CD4-positive, CD25-positive, alpha-beta regulatory T cell (primary cell): Measurements from ENCODE around the gene CD93. TPM values are rescaled to one million over a fixed set of nuclear protein-coding genes. Genes with fewer than 3 reads are reported as not detected.

Source experiments
- ATAC-seq, 2 donors: fragments of 150-1000 bp; cut with Tn5 transposase; one replicate each; pipeline ENCODE4 v1.10.0; 2021; ENCODE audit warnings: low read depth in 2 of 2, moderate number of reproducible peaks in 2 of 2, moderate library complexity in 1 of 2
- DNase-seq, 3 donors: peaks; one replicate each; pipeline versions ENCODE4 v3.0.0 to v3.0.0-alpha.2; 2012 to 2022; ENCODE audit warnings: mixed read lengths in 1 of 3
- H3K27ac ChIP-seq: one replicate; pipeline ENCODE4 v1.7.0; 2013; ENCODE audit warnings: mild to moderate bottlenecking, low read length; ENCODE audit not compliant: insufficient read depth, poor library complexity, severe bottlenecking
- H3K27me3 ChIP-seq: one replicate; pipeline ENCODE4 v1.7.0; 2013; ENCODE audit warnings: low read length; ENCODE audit not compliant: control insufficient read depth, insufficient read depth
- H3K36me3 ChIP-seq: one replicate; pipeline ENCODE4 v1.7.0; 2013; ENCODE audit warnings: mild to moderate bottlenecking, low read length, moderate library complexity; ENCODE audit not compliant: control insufficient read depth, insufficient read depth
- H3K4me1 ChIP-seq: 2 replicates; pipeline ENCODE4 v1.7.0; 2013; ENCODE audit warnings: mild to moderate bottlenecking, low read length; ENCODE audit not compliant: insufficient read depth, control insufficient read depth, poor library complexity, severe bottlenecking
- H3K4me3 ChIP-seq: one replicate; pipeline ENCODE4 v1.7.0; 2013; ENCODE audit warnings: low read depth, mild to moderate bottlenecking, low read length, moderate library complexity
- H3K9me3 ChIP-seq, 2 experiments: 1 replicate in 1 of 2; 2 replicates in 1 of 2; pipeline ENCODE4 v1.7.0; 2013; ENCODE audit warnings: low read length in 2 of 2, mild to moderate bottlenecking in 1 of 2, moderate library complexity in 1 of 2; ENCODE audit not compliant: control insufficient read depth in 2 of 2
- H3K27ac Mint-ChIP-seq, 3 donors: one replicate each; pipeline ENCODE4 v1.8.0; 2020 to 2022; ENCODE audit warnings: mild to moderate bottlenecking in 3 of 3, mixed read lengths in 3 of 3, moderate library complexity in 2 of 3
- H3K27me3 Mint-ChIP-seq: one replicate; pipeline ENCODE4 v1.8.0; 2022; ENCODE audit warnings: mild to moderate bottlenecking, mixed read lengths
- H3K36me3 Mint-ChIP-seq: one replicate; pipeline ENCODE4 v1.8.0; 2020; ENCODE audit warnings: mixed read lengths
- H3K4me1 Mint-ChIP-seq, 4 donors: one replicate each; pipeline ENCODE4 v1.8.0; 2020 to 2022; ENCODE audit warnings: mixed read lengths in 4 of 4, mild to moderate bottlenecking in 1 of 4
- H3K4me3 Mint-ChIP-seq, 4 donors: one replicate each; pipeline ENCODE4 v1.8.0; 2020 to 2022; ENCODE audit warnings: mild to moderate bottlenecking in 4 of 4, mixed read lengths in 4 of 4, moderate library complexity in 3 of 4
- H3K9me3 Mint-ChIP-seq, 7 donors: one replicate each; pipeline ENCODE4 v1.8.0; 2020 to 2022; ENCODE audit warnings: mixed read lengths in 7 of 7, mild to moderate bottlenecking in 3 of 7, moderate library complexity in 2 of 7
- polyA plus RNA-seq, 4 donors: library from polyadenylated mRNA; unstranded; fragments of 300-500 nt; fragmentation: Illumina TruSeq; gene quantifications; one replicate each; pipeline ENCODE4 v1.2.3, GENCODE V29; 2021
- total RNA-seq: library from RNA; stranded (reverse); gene quantifications from one replicate; pipeline ENCODE4 v1.2.3, GENCODE V29; 2022

Gene CD93
- total and polyA plus RNA-seq, 5 donors from 2014 or later: 0.12 to 3.3 (median 0.30) TPM

DNA sequence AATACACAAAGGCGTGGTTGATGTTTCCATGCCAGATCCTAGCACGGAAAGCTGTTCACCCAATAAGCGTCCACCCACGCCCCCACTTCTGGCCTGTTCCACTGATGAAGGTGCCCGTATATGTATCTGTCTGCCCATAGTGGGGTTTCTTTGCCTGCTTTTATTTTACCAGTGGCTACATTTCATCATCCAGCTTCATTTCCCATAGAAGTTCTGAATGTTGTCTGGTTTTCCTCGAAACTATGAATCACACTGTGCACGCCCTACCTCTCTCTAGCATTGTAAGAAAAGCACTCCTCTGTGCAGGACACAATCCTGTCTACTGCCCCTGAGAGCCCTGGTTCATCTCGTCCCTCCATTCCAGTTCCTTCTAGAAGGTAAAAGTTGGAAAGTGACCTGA is 8.8 kb upstream of the CD93 start:
- no peak overlapping the region for H3K4me3 Mint-ChIP-seq
- H3K27ac Mint-ChIP-seq: no peak overlapping the region
- ATAC-seq: no peak

DNA sequence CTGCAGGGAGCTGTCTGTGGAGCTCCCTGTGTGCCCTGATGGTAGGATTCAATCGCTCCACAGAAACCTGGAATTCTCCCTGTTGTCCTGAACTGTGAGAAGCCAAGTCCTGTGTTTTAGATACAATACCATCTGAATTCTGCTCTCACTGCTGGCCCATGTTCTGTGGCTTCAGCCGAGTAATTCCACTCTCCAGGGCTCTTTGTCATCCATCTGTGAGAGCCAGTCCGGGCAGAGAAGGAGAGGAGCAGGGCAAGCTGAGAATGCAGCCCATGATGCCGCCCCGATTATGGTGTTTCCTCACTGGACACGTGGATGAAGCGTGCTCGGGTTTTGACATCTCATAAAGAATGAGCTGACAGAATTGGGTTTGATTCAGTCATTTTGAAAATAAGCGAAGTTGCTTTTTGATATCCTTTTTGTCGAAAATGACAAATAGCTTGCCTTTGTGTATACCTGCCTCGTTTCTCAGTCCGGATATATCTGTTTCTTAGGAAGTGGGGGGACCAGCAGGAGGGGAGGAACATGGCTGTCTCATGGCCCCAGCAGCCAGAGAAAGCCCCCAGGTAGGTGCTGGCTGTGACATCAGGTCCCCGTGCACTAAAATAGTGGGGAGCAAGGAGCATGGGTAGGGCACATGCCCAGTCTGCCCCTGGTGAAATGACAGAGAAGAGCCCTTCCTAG is 8.2 kb upstream of the CD93 start:
- no peaks in the 10 kb centered on the region for H3K4me1 Mint-ChIP-seq
- Histone ChIP-seq H3K36me3 (no peaks in the 10 kb centered on the region), H3K9me3 (no peaks in the 10 kb centered on the region), H3K27me3 (no peaks in the 10 kb centered on the region), H3K27ac (no peak overlapping the region), H3K4me1 (no peaks in the 10 kb centered on the region), H3K4me3 (no peak overlapping the region)
- H3K27ac Mint-ChIP-seq: no peak overlapping the region
- H3K27me3 Mint-ChIP-seq: peaks cover 9% of the 10 kb centered on the region
- DNase-seq: no peak
- no peaks in the 10 kb centered on the region for H3K36me3 Mint-ChIP-seq
- no peaks in the 10 kb centered on the region for H3K9me3 Mint-ChIP-seq
- no peak for ATAC-seq
- no peak overlapping the region for H3K4me3 Mint-ChIP-seq

More for the DNA sequence above, 8.8 kb upstream of the CD93 start:
- Histone ChIP-seq H3K9me3 (no peaks in the 10 kb centered on the region), H3K4me1 (no peaks in the 10 kb centered on the region), H3K4me3 (no peak overlapping the region), H3K36me3 (no peaks in the 10 kb centered on the region), H3K27ac (no peak overlapping the region), H3K27me3 (no peaks in the 10 kb centered on the region)
- Mint-ChIP-seq H3K4me1 (no peaks in the 10 kb centered on the region), H3K36me3 (no peaks in the 10 kb centered on the region), H3K27me3 (peaks cover 9% of the 10 kb centered on the region), H3K9me3 (no peaks in the 10 kb centered on the region)
- DNase-seq: no peak

DNA sequence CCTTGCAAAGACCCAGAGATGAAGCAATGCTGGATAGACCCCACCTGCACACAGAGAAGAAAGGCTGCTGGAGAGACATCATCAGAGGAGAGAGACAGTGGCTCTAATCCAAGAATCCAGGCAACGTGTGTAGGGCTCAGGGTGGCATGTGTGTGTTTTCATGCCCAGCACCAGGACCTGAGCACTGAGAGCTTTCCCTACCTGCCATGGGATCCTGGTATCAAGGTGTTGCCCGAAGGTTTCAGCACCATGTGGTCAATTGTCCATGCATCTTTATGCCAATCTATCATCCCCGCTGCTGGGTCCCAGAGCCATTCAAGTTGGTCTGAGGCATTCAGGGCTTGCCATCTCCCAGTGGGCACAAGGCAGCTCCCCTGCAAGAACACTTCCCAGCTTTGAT is 7.5 kb upstream of the CD93 start:
- H3K36me3 ChIP-seq: no peaks in the 10 kb centered on the region
- H3K27ac Mint-ChIP-seq: peak overlapping the region in 1 of 3 donors; percentile 28
- no peak overlapping the region for H3K27ac ChIP-seq
- no peak overlapping the region for H3K4me3 Mint-ChIP-seq
- H3K36me3 Mint-ChIP-seq: no peaks in the 10 kb centered on the region
- H3K4me3 ChIP-seq: no peak overlapping the region
- ATAC-seq (no peak), DNase-seq (no peak)
- H3K4me1 Mint-ChIP-seq: no peaks in the 10 kb centered on the region
- H3K27me3 Mint-ChIP-seq: peaks cover 9% of the 10 kb centered on the region
- H3K4me1 ChIP-seq: no peaks in the 10 kb centered on the region
- H3K9me3 ChIP-seq: no peaks in the 10 kb centered on the region
- H3K9me3 Mint-ChIP-seq: no peaks in the 10 kb centered on the region
- no peaks in the 10 kb centered on the region for H3K27me3 ChIP-seq

DNA sequence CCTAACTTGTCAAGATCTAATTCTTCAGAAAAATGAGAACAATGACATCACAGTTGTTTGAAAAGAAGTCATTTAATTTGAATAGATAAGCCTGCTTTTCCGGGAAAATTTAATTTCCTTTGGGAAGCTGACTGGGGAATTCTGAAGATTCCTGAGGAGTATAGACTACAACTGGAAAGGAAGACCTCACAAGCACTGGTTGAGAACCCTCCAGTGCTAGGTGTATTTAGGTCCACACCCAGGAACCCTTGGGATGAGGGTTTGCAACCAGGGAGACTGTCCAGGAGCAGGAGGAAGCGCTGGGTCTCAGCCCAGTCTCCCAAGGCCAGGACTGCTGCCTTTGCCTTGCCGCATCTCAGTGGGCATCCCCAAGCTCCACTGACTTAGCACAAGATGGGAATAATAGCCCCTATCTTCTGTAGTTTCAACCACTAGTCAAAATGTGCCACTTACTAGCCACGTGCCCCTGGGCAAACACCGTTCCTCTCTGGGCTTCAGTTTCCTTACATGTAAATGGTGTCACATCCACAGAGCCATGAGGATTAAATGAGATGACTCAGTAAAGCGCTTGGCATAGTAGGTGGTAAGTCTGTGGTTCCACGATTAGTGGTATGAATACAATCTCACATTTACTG is 6.9 kb upstream of the CD93 start:
- ATAC-seq: no peak
- Histone ChIP-seq H3K27me3 (no peaks in the 10 kb centered on the region), H3K4me1 (no peaks in the 10 kb centered on the region), H3K27ac (no peak overlapping the region), H3K4me3 (no peak overlapping the region), H3K9me3 (no peaks in the 10 kb centered on the region), H3K36me3 (no peaks in the 10 kb centered on the region)
- Mint-ChIP-seq H3K36me3 (no peaks in the 10 kb centered on the region), H3K4me3 (no peak overlapping the region), H3K4me1 (peaks cover 0 to under 1% (median under 1%) of the 10 kb centered on the region in 4 donors), H3K27ac (peak overlapping the region in 1 of 3 donors; percentile 28), H3K9me3 (no peaks in the 10 kb centered on the region), H3K27me3 (peaks cover 6% of the 10 kb centered on the region)
- DNase-seq: no peak

DNA sequence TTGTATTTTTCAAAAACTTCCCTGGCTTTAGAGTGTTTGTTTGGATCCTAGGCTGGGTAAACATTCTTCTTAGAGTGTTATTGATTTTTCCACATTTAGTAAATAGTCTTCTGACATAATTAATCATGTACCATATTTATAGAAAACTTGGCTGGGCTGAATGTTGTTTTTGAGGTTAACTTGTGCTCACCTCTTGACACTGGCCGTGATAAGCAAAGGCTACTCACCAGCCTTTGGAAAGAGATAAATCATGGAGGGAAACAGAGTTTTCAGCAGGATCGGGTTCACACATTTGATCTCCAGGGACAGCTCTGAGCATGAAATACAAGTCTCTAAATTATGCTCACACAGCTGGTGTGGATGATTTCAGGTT is 6.2 kb upstream of the CD93 start:
- Histone ChIP-seq H3K4me1 (no peaks in the 10 kb centered on the region), H3K4me3 (no peak overlapping the region), H3K9me3 (no peaks in the 10 kb centered on the region), H3K27me3 (no peaks in the 10 kb centered on the region), H3K27ac (no peak overlapping the region), H3K36me3 (no peaks in the 10 kb centered on the region)
- DNase-seq (no peak), ATAC-seq (no peak)
- no peak overlapping the region for H3K27ac Mint-ChIP-seq
- no peak overlapping the region for H3K4me3 Mint-ChIP-seq
- no peaks in the 10 kb centered on the region for H3K9me3 Mint-ChIP-seq
- peaks cover 0 to 6% (median 3%) of the 10 kb centered on the region in 4 donors for H3K4me1 Mint-ChIP-seq
- H3K36me3 Mint-ChIP-seq: no peaks in the 10 kb centered on the region
- H3K27me3 Mint-ChIP-seq: peaks cover 11% of the 10 kb centered on the region

DNA sequence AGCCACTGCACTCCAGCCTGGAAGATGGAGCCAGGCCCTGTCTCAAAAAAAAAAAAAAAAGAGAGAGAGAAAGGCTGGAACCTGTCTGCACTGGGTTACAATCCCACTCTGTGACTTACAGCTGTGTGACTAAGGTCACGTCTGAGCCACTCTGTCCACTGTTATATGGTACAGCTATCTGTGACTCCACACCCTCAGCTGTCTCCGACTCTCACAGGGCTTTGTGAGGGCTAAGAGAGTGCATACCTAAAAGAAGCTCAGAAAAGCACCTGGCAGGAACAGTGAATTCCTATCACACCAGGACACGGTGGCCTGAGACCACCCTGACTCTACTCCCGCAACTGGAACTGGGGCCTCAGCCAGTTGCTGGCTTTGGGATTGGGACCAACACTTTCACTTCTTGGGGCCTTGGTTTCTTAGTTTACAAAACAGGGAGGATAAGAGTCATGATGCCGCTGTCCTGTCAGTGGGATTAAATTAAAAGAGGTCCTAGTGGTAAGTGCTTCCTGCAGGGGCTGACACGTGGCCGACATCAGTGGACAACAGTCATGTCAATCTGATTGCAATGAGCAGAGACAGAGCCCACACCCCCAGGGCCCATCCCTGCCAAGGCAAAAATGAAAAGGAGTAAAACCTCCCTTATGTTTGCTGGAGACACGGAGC is 5.7 kb upstream of the CD93 start:
- H3K4me3 Mint-ChIP-seq: no peak overlapping the region
- no peaks in the 10 kb centered on the region for H3K27me3 ChIP-seq
- no peaks in the 10 kb centered on the region for H3K36me3 Mint-ChIP-seq
- no peak overlapping the region for H3K27ac Mint-ChIP-seq
- DNase-seq (no peak), ATAC-seq (no peak)
- peaks cover 0 to 9% (median 5%) of the 10 kb centered on the region in 4 donors for H3K4me1 Mint-ChIP-seq
- H3K9me3 Mint-ChIP-seq: no peaks in the 10 kb centered on the region
- H3K27ac ChIP-seq: no peak overlapping the region
- H3K4me3 ChIP-seq: no peak overlapping the region
- H3K27me3 Mint-ChIP-seq: peaks cover 12% of the 10 kb centered on the region
- peaks cover 5% of the 10 kb centered on the region for H3K4me1 ChIP-seq
- H3K36me3 ChIP-seq: no peaks in the 10 kb centered on the region
- no peaks in the 10 kb centered on the region for H3K9me3 ChIP-seq

DNA sequence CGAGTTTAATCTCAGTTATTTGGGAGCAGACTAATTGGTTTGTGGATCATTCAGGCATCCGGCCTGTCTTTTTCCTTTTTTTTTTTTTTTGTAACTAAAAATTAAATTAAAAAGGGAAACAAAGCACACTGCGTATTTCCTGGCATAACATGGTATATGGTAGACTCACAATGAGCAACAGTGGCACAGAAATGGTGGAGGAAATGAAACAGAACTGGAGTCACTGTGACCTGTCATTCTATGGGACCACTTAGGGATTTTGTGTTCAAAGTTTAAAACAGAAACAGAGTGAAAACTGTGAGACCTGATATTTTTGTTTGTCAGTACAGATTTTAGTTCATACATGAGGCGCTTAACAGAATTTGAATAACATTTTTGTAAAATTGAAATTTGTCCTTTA is 4.8 kb upstream of the CD93 start:
- no peak overlapping the region for H3K27ac ChIP-seq
- DNase-seq (no peak), ATAC-seq (no peak)

More for the DNA sequence above, 4.8 kb upstream of the CD93 start:
- no peak overlapping the region for H3K4me3 Mint-ChIP-seq
- no peaks in the 10 kb centered on the region for H3K9me3 ChIP-seq
- no peak overlapping the region for H3K4me3 ChIP-seq
- H3K27ac Mint-ChIP-seq: no peak overlapping the region
- H3K27me3 ChIP-seq: no peaks in the 10 kb centered on the region
- H3K4me1 ChIP-seq: peaks cover 11% of the 10 kb centered on the region
- H3K36me3 Mint-ChIP-seq: no peaks in the 10 kb centered on the region
- H3K4me1 Mint-ChIP-seq: peaks cover 0 to 15% (median 9%) of the 10 kb centered on the region in 4 donors
- H3K9me3 Mint-ChIP-seq: no peaks in the 10 kb centered on the region
- peaks cover 12% of the 10 kb centered on the region for H3K27me3 Mint-ChIP-seq
- H3K36me3 ChIP-seq: no peaks in the 10 kb centered on the region
